Stimulated activated CD4-positive, alpha-beta T cell treated with anti-CD3 and anti-CD28 coated beads, Interleukin-1b, Interleukin-23, amount 100 ng/mL, for 48 hours (primary cell): ENCODE results near the gene OR6K2.

Experiments
- DNase-seq: peaks from one replicate; pipeline ENCODE4 v3.0.0-alpha.2; 2020

The OR6K2 gene

DNA sequence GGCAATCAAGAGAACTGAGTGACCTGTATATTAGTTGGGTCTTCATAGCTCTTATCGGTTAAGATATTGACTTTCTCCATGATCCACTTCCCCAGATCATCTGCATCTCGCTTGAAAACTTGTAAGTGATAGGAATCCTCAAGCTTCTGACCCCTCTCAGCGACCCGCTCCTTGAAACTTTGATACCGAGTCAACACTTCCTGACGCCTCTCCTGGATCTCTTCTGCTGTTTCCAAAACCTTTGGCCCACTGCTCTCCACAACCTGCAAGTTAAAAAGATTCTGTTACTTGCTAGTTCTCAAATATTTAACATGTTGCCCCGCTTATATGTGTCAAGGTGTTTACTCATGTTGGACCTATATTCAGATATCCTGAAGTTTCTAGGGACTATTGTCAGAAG, 15.4 kb downstream of the OR6K2 start:
- no peak for DNase-seq

- DNase-seq, result no peak
Measured at GRCh38 chr1:158681606-158682005, 18.8 kb downstream of the OR6K2 start.

DNA sequence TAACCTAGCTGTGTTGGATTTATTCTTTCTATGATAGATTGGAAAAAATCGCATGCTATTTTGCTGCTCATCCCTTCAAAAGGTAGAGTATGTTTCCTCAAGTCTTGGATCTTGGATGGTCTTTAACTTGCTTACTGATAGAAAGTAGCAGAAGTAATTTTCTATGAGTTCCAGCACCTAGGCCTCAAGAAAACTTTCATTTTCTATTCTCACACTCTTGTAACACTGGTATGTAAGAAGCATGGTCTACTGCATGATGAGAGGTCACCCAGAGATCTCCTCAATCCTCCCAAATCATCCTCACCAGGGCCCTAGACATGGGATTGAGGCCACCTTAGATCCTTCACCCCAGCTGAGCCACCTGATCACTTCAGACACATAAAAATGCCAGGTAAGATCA, 21.2 kb downstream of the OR6K2 start:
- no peak for DNase-seq

DNA sequence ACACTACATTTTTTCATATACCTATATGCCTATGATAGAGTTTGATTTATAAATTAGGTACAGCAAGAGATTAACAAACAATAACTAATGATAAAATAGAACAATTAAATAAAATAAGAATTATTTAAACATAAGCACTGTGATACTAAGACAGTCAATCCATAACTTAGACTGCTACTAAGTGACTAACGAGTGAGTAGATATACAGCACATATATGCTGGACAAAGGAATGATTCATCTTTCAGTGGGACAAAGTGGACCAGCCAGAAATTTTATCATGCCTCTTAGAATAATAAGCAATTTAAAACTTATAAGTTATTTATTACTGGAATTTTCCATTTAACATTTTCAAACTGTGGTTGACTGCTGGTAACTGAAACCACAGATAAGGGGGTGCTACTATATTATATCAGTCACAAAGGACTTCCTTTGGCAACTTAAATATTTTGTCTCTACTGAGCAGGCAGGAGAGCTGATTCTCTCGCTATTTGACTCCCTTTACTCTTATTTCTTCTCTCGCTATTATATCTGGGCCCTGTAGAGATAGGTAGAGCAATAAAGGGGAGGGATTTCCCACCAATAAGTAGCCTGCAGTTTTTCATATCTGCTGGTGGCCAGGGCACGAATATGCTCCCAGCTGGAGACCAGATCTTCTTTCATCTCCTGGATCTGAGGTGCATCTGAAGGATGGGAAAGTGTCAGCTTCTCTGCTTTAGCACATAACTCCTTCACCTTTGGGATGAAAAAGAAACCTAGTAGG, 24.7 kb downstream of the OR6K2 start:
- no peak for DNase-seq

DNA sequence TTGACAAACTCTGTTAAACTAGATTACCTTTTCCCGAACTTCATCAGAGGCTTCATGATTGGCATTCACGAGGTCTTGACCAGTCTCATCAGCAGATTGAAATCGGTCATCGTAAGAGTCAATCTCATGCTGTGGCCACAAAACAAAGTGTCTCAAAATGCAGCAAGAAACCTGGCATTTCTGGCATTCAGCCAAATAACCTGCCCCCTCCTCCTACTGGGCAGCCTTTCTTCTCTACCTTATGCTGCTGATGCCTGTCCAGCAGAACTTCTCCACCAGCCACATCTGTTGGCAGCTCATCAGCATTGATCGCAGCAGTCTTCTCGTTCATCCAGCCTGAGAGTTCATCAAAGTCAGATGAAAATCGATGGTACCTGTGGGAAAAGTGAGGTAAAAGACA, 26.1 kb downstream of the OR6K2 start:
- DNase-seq, result no peak

- DNase-seq, result no peak
Measured at GRCh38 chr1:158666037-158666436, 34.4 kb downstream of the OR6K2 start.

DNA sequence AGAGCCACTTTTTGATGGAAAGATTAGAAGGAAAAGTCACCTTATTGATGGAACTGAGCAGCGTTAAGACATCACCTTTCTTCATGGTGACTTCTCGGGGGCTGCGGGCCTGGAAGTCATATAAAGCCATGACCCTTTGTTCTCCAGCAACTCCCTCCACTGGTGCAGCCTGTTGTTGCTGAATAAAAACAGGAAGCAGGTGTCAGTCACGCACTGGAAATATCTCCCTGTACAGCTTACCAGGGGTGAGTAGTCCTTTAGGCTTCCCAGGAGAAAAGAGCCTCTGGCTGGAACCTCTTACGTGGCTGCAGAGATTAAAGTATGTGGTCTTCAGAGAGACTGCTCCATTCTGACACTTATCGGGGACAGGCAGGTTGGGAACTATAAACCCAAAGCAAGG, 45.9 kb downstream of the OR6K2 start:
- no peak for DNase-seq

DNA sequence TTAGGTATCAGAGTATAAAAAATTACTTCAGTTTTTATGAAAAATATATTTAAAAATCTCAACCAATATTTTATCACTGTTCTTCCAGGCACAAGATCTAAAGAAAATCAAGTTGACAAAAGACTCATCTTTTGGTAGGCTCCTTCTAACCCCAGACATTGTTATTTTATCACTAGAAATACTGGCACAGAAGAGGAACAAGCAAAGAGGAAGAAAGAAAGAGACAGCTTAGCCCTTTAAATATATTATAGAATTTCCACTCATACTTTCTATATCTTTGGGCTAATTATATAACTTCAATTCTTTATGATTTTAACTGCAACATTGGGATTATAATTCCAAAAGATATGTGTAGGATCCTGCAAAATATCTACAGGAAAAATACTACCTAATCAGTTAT, 46.4 kb downstream of the OR6K2 start:
- DNase-seq, result no peak

- no peak for DNase-seq
Measured at GRCh38 chr1:158652721-158653334, 47.6 kb downstream of the OR6K2 start.
